HUES48 (cell line): ENCODE measurements around the gene MOB2.

Experiments
- H3K27ac ChIP-seq: one replicate; pipeline ENCODE4 v1.7.0; 2013; ENCODE audit warnings: low read depth, low read length, inconsistent platforms
- H3K27me3 ChIP-seq: 2 replicates; pipeline ENCODE4 v1.6.1; 2013; ENCODE audit warnings: mild to moderate bottlenecking, low read length; ENCODE audit not compliant: control insufficient read depth, insufficient read depth
- H3K36me3 ChIP-seq: 2 replicates; pipeline ENCODE4 v1.6.1; 2013; ENCODE audit warnings: low read length; ENCODE audit not compliant: control insufficient read depth, insufficient read depth
- H3K4me1 ChIP-seq: 2 replicates; pipeline ENCODE4 v1.6.1; 2013; ENCODE audit warnings: mild to moderate bottlenecking, low read length; ENCODE audit not compliant: control insufficient read depth, insufficient read depth
- H3K4me3 ChIP-seq: 2 replicates; pipeline ENCODE4 v1.5.1; 2013; ENCODE audit warnings: mild to moderate bottlenecking, low read depth, low read length
- H3K9ac ChIP-seq: 2 replicates; pipeline ENCODE4 v1.6.1; 2013; ENCODE audit warnings: mild to moderate bottlenecking, low read depth, low read length, moderate library complexity
- H3K9me3 ChIP-seq: 2 replicates; pipeline ENCODE4 v1.6.1; 2013; ENCODE audit warnings: low read length; ENCODE audit not compliant: control insufficient read depth, insufficient read depth

The MOB2 gene

DNA sequence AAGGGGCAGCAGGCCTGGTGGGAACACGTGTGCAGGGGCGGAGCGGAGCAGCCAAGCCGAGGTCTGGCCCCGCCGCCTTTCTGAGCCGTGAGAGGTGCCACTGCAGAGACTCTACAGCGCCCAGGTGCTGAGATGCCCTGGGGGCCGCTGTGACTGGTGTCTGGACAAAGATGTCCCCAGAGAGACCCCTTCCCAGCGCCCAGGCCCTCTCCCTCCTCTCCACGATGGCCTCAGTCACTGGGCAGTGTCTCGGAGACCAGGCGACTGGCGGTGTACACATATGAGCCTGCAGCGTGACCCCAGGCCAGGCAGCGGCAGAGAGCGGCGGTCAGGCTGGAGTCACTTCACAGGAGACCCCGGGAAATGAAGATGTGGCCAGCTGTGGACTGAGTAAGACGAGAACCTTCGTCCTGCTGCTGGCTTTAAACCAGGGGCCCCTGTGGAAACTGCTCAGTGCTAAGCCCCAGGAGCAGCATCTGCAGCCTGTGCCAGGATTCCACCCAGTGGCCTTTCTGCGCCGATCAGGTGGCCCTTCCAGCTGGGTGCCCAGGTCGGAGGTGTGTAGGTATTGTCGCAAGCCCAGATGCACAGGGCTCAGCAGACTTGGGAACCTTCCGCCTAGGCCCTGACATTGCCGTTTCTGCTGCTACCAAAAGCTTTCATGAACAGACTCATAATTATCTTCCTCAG, 34.7 kb downstream of the MOB2 start:
- Histone ChIP-seq H3K27ac (no peak overlapping the region), H3K27me3 (no peaks in the 10 kb centered on the region), H3K9me3 (no peaks in the 10 kb centered on the region), H3K4me3 (no peak overlapping the region), H3K4me1 (no peaks in the 10 kb centered on the region), H3K9ac (no peak overlapping the region), H3K36me3 (peaks cover 22% of the 10 kb centered on the region)

DNA sequence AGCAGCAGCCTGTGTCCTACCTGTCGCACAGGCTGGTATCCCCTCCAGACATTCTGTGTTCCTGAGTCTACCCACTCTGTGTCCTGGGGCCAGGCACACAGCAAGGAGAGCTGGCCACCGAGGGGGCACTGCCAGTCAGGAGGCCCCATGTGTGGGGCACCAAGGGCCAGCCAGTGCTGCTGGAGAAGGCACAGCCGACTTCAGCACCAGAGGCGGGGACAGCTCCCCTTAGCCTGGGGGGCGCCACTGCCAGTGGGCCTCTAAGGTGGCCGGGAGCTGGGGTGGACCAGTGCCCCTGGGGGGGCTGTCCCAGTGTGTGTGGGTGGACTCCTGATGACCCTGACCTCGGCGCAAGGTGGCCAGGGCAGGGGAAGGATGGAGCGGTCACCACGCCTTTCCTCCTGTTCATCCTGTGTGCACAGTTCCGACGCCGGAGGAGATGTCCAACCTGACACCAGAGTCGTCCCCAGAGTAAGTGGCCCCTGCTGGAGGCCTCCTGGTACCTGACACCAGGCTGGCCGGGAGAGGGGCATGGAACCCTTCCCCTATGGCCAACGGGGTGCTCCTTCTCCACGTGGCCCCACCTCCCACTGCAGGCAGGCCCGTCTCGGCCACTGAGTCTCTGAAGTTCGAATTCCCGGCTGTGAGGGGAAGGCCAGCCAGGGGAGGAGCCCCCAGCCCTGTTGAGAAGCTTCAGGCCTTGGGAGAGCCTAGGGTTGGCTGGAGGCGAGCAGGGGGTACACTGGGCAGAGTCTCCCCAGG, 35.4 kb downstream of the MOB2 start:
- H3K9me3 ChIP-seq, result no peaks in the 10 kb centered on the region
- no peak overlapping the region for H3K9ac ChIP-seq
- H3K36me3 ChIP-seq, result peaks cover 16% of the 10 kb centered on the region
- no peaks in the 10 kb centered on the region for H3K27me3 ChIP-seq
- no peak overlapping the region for H3K4me3 ChIP-seq
- no peak overlapping the region for H3K27ac ChIP-seq
- no peaks in the 10 kb centered on the region for H3K4me1 ChIP-seq

DNA sequence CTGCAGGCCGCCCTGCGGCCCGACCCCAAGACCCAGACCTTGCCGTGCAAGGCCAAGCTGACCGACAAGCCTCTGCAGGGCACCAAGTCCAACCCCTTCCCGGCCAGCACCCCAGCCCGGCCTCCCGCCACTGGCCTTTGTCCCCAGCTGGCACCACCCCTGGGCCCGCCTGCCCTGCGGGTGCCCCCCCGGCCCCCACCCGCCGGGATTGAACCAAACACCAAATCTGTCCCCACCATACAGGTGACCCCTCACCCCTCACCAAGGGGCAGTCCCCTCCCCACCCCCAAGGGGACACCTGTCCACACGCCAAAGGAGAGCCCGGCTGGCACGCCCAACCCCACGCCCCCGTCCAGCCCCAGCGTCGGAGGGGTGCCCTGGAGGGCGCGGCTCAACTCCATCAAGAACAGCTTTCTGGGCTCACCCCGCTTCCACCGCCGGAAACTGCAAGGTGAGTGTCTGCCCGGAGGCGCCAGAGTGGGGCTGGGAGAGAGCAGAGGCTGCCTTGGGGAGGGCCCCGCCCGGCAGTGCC, 36.2 kb downstream of the MOB2 start:
- Histone ChIP-seq H3K27ac (no peak overlapping the region), H3K4me3 (no peak overlapping the region), H3K9me3 (no peaks in the 10 kb centered on the region), H3K9ac (no peak overlapping the region), H3K27me3 (no peaks in the 10 kb centered on the region), H3K36me3 (peaks cover 20% of the 10 kb centered on the region), H3K4me1 (no peaks in the 10 kb centered on the region)

DNA sequence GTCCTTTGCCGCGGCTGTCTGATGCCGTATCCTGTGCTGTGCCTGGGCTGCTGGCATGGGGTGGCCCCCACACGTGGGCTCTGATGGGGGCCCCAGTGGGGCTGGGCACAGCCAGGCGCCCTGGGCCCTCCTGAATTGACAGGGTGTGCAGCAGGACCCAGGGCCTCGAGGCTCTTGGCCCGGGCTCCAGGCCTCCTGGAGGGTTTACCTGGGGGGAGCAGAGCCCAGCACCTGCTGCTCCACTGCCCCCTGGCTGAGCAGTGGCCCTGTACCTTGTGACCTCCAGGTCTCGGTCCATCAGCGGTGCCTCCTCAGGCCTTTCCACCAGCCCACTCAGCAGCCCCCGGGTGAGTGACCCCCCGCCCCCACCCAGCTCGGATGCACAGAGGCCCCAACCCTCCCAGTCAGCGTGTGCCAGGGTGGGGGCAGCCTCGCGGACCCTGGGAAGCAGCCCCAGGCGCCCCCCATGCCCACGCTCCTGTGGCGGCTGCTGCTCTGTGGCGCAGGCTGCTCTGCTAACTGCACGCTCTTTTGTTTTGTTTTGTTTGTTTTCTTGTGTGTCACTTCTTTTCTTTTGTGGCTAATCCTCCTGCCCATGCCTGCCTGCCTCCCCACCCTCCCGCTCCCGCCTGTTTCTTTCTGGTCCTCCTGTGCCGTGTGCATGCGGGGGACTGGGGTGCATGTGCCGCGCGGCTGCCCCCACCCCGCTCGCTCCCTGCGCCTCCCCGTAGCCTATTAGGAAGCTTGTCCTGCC, 36.9 kb downstream of the MOB2 start:
- H3K9me3 ChIP-seq, result no peaks in the 10 kb centered on the region
- H3K27me3 ChIP-seq, result no peaks in the 10 kb centered on the region
- H3K36me3 ChIP-seq, result peaks cover 20% of the 10 kb centered on the region
- H3K9ac ChIP-seq, result no peak overlapping the region
- no peak overlapping the region for H3K4me3 ChIP-seq
- no peak overlapping the region for H3K27ac ChIP-seq
- no peaks in the 10 kb centered on the region for H3K4me1 ChIP-seq

DNA sequence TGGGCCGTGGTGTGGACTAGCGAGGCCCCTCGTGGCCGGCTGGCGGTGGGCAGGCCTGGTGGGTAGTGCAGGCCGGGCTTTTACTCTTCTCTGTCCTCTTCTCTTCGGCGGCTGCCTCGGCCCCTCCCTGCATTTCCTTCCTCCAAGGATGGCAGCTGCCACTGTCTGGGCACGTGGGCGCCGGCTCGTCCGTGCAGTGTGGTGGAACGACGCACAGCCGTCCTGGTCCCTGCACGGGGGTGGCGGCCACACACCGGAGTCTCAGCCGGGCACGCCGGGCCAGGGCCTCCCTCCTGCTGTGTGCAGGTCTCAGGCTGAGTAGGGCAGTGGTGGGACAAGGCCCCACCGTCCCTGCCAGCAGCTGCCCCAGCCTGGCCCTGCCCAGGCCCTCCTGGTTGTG, 37.7 kb downstream of the MOB2 start:
- H3K27ac ChIP-seq, result no peak overlapping the region
- no peaks in the 10 kb centered on the region for H3K27me3 ChIP-seq
- H3K4me1 ChIP-seq, result no peaks in the 10 kb centered on the region
- no peak overlapping the region for H3K4me3 ChIP-seq
- H3K9me3 ChIP-seq, result no peaks in the 10 kb centered on the region
- H3K9ac ChIP-seq, result no peak overlapping the region
- H3K36me3 ChIP-seq, result peaks cover 20% of the 10 kb centered on the region

DNA sequence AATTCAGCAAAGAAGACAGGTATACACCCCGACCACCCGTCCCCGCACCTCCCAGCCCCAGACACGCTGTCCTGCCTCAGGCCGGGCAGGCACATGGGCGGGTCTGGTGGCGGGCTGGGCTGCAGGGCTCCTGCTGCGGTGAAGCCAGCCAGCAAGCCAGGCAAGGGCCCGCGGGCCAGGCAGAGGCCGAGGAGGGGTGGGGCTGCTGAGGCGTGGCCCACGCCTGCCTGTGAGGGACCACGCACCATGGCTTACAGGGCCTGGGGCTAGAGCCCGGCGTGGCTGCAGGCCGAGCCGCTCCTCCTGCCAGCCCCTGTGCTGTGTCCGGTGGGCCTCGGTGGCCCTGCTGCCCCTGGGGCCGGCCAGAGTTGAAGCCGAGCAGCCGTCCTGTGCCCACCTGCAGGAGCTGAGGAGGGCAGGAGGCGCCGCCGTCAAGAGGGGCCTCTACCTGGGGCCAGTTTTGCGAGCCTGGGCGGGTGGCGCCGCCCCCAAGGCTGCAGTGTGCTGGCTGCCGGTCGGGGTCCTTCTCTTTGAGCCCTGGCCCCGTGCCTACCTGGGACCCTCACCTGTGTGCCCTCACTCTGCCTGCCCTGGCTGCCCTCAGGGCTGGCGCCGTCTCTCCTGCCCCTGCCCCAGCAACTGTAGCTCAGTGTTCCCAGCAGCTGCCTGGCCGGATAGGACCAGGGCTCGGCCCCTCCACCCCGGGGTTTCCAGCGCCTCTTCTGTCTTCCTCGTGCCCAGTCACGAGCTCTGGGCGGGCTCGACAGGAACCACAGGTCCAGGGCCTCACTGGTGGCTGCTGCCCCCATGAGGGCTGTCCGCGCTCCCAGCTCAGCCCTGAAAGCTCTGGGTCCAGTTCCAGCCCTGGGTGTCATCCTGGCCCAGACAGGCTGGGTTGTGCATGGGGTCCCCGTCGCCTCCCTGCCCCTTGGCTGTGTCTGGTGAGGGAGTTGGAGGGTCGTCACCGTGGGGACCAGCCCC, 38.4 kb downstream of the MOB2 start:
- Histone ChIP-seq H3K27me3 (no peaks in the 10 kb centered on the region), H3K4me1 (no peaks in the 10 kb centered on the region), H3K9ac (no peak overlapping the region)

DNA sequence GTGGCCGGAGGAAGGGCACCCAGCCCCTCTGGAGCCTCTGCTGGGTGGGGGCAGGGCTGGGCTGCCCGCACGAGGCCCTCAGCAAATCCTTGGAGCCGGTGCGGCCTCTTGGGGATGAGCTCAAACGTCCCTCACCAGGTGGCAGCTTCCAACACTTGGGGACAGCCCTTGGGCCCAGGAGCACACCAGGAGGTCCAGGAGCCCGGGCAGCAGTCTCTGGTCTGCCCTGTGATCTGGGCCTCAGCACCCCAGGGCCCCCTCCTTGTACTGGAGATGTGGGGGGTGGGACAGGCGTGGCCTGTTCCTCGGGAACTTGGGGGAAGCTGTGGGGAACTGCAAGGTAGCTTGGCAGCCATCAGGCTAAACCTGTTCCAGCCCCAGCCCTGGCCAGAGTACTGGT, 40.0 kb downstream of the MOB2 start:
- H3K4me1 ChIP-seq, result no peaks in the 10 kb centered on the region
- no peak overlapping the region for H3K9ac ChIP-seq
- no peak overlapping the region for H3K27ac ChIP-seq
- no peaks in the 10 kb centered on the region for H3K9me3 ChIP-seq
- peaks cover 7% of the 10 kb centered on the region for H3K36me3 ChIP-seq
- no peak overlapping the region for H3K4me3 ChIP-seq
- no peaks in the 10 kb centered on the region for H3K27me3 ChIP-seq

More for the DNA sequence above, 38.4 kb downstream of the MOB2 start:
- H3K9me3 ChIP-seq, result no peaks in the 10 kb centered on the region
- H3K27ac ChIP-seq, result no peak overlapping the region
- no peak overlapping the region for H3K4me3 ChIP-seq
- peaks cover 22% of the 10 kb centered on the region for H3K36me3 ChIP-seq

DNA sequence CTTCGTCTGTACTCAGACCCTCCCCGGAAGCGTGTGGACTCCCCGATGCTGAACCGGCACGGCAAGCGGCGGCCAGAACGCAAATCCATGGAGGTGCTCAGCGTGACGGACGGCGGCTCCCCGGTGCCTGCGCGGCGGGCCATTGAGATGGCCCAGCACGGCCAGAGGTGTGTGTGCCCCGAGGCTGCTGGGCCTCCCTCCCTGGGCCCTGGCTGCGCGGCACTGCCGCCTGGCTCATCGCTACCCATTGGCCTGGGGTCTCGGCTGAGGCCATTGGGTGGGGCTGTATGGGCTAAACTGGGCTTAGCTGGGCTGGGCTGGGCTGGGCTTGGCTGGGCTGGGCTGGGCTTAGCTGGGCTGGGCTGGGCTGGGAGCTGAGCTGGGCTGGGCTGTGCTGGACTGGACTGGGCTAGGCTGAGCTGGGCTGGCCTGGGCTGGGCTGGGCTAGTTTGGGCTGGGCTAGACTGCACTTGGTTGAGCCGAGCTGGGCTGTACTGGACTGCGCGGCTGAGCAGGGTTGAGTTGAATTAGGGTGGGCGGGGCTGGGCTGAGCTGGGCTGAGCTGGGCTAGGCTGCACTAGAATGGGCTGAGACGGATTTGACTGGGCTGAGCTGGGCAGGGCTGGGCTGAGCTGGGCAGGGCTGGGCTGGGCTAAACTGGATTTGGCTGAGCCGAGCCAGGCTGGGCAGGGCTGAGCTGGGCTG, 40.7 kb downstream of the MOB2 start:
- Histone ChIP-seq H3K9me3 (no peaks in the 10 kb centered on the region), H3K4me1 (no peaks in the 10 kb centered on the region), H3K9ac (no peak overlapping the region), H3K27me3 (no peaks in the 10 kb centered on the region), H3K27ac (no peak overlapping the region), H3K4me3 (no peak overlapping the region), H3K36me3 (peaks cover 7% of the 10 kb centered on the region)

DNA sequence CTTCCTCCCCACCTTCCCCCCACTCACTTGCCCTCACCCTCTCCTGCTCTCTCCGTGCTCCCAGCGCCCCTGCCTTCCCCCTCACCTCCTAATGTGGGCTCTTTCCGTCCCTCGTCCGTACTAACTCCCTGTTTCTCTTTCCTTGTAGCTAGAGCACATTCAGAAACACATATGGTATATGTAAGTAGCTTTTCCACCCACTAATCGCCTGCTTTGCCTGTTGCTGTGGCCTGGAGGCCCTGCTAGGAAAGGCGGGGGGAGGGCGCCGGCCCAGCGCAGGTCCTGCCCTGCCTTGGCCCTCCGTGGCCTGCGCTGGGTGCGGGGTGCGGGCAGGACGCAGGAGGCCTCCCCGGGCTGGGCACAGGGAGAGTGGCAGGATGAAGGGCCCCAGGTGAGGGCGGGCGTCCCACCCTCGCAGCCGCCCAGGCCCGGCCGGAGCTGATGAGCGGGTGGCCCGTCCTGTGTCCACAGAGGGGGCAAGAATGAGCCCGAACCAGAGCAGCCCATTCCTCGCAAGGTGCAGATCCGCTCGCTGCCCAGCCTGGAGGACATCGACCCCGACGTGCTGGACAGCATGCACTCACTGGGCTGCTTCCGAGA, 41.7 kb downstream of the MOB2 start:
- Histone ChIP-seq H3K36me3 (peaks cover 7% of the 10 kb centered on the region), H3K27ac (no peak overlapping the region)

More for the DNA sequence above, 41.7 kb downstream of the MOB2 start:
- no peak overlapping the region for H3K9ac ChIP-seq
- no peaks in the 10 kb centered on the region for H3K4me1 ChIP-seq
- no peaks in the 10 kb centered on the region for H3K27me3 ChIP-seq
- H3K4me3 ChIP-seq, result no peak overlapping the region
- no peaks in the 10 kb centered on the region for H3K9me3 ChIP-seq
